ENCODE results near the gene DPP8.

DPP8 gene

DNA sequence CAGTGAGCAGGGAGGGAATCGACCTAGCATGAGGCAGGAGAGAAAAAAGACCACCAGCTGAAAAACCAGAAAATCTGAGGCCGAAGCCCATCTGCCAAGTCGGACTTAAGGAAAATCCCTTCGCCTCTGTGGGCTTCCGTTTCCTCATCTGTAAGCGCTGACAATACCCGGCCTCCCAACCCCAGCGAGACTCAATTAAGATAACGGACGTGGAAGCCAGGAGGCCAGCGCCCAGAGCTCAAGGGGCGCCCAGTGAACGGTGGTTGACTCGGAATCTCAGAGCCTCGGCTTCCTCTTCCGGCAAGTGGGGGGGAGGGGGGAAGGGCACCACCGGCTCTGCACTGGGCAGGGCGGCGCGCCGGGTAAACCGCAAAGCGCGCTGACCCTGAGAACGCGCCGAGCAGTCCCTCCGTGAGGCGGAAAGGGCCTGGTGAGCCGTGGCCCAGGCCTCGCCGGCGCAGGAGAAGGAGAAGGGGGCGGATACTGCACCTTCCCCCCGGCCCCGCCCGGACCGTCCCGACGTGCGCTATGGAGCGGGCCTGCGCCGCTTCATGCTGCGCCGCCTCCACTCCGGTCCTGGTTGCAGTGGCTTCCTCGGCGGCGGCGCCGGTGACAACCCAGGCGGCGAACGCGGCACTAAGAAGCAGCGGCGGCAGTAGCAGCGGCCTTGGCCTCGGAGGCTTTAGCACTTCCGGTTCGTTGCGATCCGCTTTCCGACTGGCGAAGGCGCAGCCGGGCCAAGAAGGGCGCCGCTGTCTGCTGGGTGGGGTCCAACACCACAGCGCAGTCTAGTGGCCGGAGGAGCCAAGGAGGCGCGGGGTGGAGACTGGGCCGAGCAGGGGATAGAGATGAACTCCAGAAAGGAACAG lies at the start of gene DPP8:
DPP8 (minus strand) TSS at position 693 of the 869 bp plus-strand sequence. CDS start 5,136 bp downstream, outside the sequence.
- peak; percentile 95 for DNase-seq (ENCODE audit: low read depth)
- TF ChIP-seq, protein P1, sequence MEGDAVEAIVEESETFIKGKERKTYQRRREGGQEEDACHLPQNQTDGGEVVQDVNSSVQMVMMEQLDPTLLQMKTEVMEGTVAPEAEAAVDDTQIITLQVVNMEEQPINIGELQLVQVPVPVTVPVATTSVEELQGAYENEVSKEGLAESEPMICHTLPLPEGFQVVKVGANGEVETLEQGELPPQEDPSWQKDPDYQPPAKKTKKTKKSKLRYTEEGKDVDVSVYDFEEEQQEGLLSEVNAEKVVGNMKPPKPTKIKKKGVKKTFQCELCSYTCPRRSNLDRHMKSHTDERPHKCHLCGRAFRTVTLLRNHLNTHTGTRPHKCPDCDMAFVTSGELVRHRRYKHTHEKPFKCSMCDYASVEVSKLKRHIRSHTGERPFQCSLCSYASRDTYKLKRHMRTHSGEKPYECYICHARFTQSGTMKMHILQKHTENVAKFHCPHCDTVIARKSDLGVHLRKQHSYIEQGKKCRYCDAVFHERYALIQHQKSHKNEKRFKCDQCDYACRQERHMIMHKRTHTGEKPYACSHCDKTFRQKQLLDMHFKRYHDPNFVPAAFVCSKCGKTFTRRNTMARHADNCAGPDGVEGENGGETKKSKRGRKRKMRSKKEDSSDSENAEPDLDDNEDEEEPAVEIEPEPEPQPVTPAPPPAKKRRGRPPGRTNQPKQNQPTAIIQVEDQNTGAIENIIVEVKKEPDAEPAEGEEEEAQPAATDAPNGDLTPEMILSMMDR (IDR thresholded peaks at IDR 0.05; ENCODE audit: insufficient read depth, low read depth, low read length, missing control alignments): peak; percentile 85
- peak within 1 kb of the TSS; percentile 99 for H3K4me3 ChIP-seq (ENCODE audit: low read length)

DNA sequence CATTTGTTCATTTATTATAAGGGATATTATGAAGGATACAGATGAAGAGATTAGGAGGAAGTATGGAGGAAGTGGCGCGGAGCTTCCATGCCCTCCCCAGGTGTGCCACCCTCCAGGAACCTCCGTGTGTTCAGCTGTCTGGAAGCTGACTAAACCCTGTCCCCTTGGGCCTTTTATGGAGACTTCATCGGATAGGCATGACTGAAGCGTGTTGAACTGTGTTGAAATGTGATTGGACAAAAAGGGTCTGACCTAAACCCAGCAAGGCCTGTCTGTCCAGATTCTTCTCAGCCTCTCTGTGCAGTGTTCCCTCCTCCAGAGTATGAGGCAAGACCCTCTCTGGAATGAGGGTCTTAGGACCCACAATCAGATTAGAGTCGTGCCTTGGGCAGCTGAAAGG lies 44.4 kb upstream of the DPP8 start:
- TF ChIP-seq, protein P1 (IDR thresholded peaks at IDR 0.05; ENCODE audit: insufficient read depth, low read depth, low read length, missing control alignments): no peak
- peak; percentile 50 for DNase-seq (ENCODE audit: low read depth)
- no peak overlapping the region for H3K4me3 ChIP-seq (ENCODE audit: low read length)

DNA sequence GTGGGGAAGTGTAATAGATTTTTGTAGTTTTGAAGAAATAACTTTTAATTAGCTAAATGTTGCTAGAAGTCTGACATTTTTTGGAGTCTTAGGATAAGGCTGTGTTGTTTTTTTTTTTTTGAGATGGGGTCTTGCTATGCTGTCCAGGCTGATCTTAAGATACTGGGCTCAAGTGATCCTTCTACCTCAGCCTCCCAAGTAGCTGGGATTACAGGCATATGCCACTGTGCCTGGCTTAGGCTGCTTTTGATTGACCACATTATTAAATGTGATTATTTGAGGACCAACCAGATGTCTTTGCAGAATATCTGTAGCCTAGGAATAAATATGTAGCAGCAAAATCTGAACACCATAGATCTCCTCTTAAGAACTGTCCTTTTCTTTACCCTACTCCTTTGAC lies 42.5 kb upstream of the DPP8 start:
- no peak for DNase-seq (ENCODE audit: low read depth)
- no peak overlapping the region for H3K4me3 ChIP-seq (ENCODE audit: low read length)
- TF ChIP-seq, protein P1 (IDR thresholded peaks at IDR 0.05; ENCODE audit: insufficient read depth, low read depth, low read length, missing control alignments): no peak

DNA sequence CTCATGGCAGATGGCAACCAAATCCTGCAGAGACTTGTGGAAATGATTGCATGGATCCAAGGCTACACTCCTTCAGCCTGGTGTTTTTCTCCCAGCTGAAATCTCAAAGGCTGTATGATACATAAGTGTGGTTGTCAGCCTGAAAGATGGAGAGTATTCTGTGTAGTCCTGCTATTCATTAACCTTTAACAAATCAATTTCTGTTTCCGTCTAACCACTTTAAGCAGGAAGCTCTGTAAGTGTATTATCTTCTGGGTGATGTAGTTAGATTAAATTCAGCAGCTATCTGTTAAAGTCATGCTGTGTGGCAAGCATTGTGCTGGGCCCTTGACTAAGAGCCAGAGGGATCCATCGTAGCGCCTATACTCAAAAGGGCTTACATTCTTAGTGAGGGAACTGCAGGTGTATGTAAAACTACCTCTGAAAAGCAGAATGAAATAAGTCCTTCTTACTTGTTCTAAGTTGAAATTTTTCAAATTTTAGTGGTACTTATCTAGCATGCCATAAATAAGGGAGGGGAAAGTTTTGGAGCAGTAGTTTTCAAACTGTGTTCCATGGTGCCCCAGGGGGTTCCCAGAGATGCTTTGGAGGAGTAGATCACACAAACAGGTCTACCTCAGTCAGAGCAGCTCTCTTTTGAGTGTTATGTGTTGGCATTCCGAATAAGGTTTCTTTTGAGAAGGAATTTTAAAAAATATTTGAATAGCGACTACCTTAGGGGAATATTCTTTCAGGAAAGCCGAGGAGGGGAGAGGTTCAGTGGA lies 41.7 kb upstream of the DPP8 start:
- DNase-seq (ENCODE audit: low read depth): no peak
- TF ChIP-seq, protein P1 (IDR thresholded peaks at IDR 0.05; ENCODE audit: insufficient read depth, low read depth, low read length, missing control alignments): no peak
- H3K4me3 ChIP-seq (ENCODE audit: low read length): no peak overlapping the region

DNA sequence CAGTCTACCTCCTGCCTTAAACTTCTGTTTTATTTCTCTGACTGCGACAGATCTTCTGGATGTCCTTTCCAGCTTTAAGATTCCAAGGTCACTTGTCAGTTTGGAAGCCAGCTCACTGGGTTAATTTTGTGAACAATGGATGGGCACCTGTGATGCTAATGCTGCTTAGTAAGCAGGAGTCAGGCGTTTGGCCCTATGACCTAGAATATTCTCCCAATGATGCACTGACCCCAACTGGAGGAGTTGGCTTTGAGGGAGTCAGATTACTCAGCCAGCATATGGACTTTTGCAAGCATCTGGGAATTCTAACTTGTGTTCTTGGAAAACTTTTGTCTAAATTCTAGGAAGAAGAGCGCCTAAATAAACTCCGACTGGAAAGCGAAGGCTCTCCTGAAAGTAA lies 40.8 kb upstream of the DPP8 start:
- no peak for DNase-seq (ENCODE audit: low read depth)
- TF ChIP-seq, protein P1 (IDR thresholded peaks at IDR 0.05; ENCODE audit: insufficient read depth, low read depth, low read length, missing control alignments): no peak
- H3K4me3 ChIP-seq (ENCODE audit: low read length): no peak overlapping the region

DNA sequence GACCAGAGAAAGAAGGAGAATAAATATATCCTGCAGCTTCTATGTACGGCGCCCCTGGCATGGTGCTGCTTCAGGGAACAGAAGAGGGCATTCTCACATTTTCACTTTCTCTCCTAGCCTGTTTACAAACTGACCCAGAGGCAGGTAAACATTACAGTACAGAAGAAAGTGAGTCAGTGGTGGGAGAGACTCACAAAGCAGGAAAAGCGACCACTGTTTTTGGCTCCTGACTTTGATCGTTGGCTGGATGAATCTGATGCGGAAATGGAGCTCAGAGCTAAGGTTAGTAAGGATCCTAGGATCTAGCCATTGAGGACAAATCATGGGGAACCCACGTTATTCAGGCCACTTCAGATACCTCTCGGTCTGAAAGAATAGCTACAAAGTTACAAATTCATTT lies 39.1 kb upstream of the DPP8 start:
- TF ChIP-seq, protein P1 (IDR thresholded peaks at IDR 0.05; ENCODE audit: insufficient read depth, low read depth, low read length, missing control alignments): no peak
- peak; percentile 8 for DNase-seq (ENCODE audit: low read depth)
- no peak overlapping the region for H3K4me3 ChIP-seq (ENCODE audit: low read length)

Data from epithelial cell of esophagus (primary cell).